Keratinocyte (primary cell): ENCODE data around the gene SAMD5. TPM values are rescaled to one million over a fixed set of nuclear protein-coding genes. Genes with fewer than 3 reads are reported as not detected.

Source experiments
- DNase-seq: peaks from one replicate; pipeline ENCODE4 v3.0.0-alpha.2; 2011; ENCODE audit warnings: low read depth, missing footprints, low spot score
- FAIRE-seq: peaks from 2 replicates; lab custom pipeline; 2011; peaks lifted over from hg19 to GRCh38; lab: Jason Lieb, UNC
- H2AFZ ChIP-seq: 2 replicates; pipeline ENCODE4 v1.6.0; 2012; ENCODE audit warnings: low read length, control low read depth, inconsistent platforms; ENCODE audit not compliant: control insufficient read depth
- H3K27ac ChIP-seq: 2 replicates; pipeline ENCODE4 v1.5.1; 2011; ENCODE audit warnings: low read length; ENCODE audit not compliant: control insufficient read depth, insufficient read depth
- H3K27me3 ChIP-seq: 3 replicates; pipeline ENCODE4 v1.6.0; 2011; ENCODE audit warnings: low read length; ENCODE audit not compliant: control insufficient read depth, insufficient read depth; ENCODE audit errors: extremely low read depth
- H3K36me3 ChIP-seq, 2 experiments: 2 replicates in 1 of 2; 3 replicates in 1 of 2; pipeline ENCODE4 v1.5.1; 2011; ENCODE audit warnings: low read length in 2 of 2, mild to moderate bottlenecking in 1 of 2; ENCODE audit not compliant: control insufficient read depth in 2 of 2, insufficient read depth in 2 of 2; ENCODE audit errors: extremely low read depth in 1 of 2
- H3K4me1 ChIP-seq: 3 replicates; pipeline ENCODE4 v1.5.1; 2011; ENCODE audit warnings: low read length; ENCODE audit not compliant: control insufficient read depth, insufficient read depth; ENCODE audit errors: extremely low read depth
- H3K4me2 ChIP-seq: 3 replicates; pipeline ENCODE4 v1.6.0; 2011; ENCODE audit warnings: low read depth, low read length; ENCODE audit not compliant: control insufficient read depth, insufficient read depth; ENCODE audit errors: extremely low read depth
- H3K4me3 ChIP-seq, 3 experiments: fragments of 200-600 bp in 1 of 3; sonication (generic) in 1 of 3; 2 replicates in 2 of 3; 3 replicates in 1 of 3; pipeline ENCODE4 v1.5.1; 2011 to 2016; ENCODE audit warnings: low read length in 3 of 3, mild to moderate bottlenecking in 3 of 3, control low read depth in 2 of 3, inconsistent platforms in 1 of 3, low read depth in 1 of 3, mixed read lengths in 1 of 3, mixed run types in 1 of 3, moderate library complexity in 1 of 3; ENCODE audit not compliant: control insufficient read depth in 2 of 3, insufficient read depth in 2 of 3; ENCODE audit errors: extremely low read depth in 1 of 3
- H3K79me2 ChIP-seq: 2 replicates; pipeline ENCODE4 v1.6.0; 2012; ENCODE audit warnings: low read length; ENCODE audit not compliant: control insufficient read depth, insufficient read depth
- H3K9ac ChIP-seq: 3 replicates; pipeline ENCODE4 v1.6.0; 2011; ENCODE audit warnings: low read length; ENCODE audit not compliant: control insufficient read depth, insufficient read depth; ENCODE audit errors: extremely low read depth
- H3K9me1 ChIP-seq: 3 replicates; pipeline ENCODE4 v1.6.0; 2011; ENCODE audit warnings: low read length; ENCODE audit not compliant: control insufficient read depth, insufficient read depth; ENCODE audit errors: extremely low read depth
- H3K9me3 ChIP-seq: 2 replicates; pipeline ENCODE4 v1.5.1; 2012; ENCODE audit warnings: low read depth, low read length; ENCODE audit not compliant: control insufficient read depth
- H4K20me1 ChIP-seq: 3 replicates; pipeline ENCODE4 v1.6.0; 2011; ENCODE audit warnings: low read length; ENCODE audit not compliant: control insufficient read depth, insufficient read depth; ENCODE audit errors: extremely low read depth
- EZH2 ChIP-seq: IDR thresholded peaks from one replicate; pipeline ENCODE4 v1.6.1; 2012; ENCODE audit warnings: inconsistent platforms, mild to moderate bottlenecking, low read length, moderate library complexity
- dilution Hi-C: fragments of 300-500 bp; cut with MboI; formaldehyde crosslinking; loops from one replicate; pipeline ENCODE4 v1.7.0; 2020; ENCODE audit warnings: low sequenced_read_pairs; ENCODE audit not compliant: extremely low pct_ligation_motif_present
- polyA plus RNA-seq, 5 experiments: library from polyadenylated mRNA; depleted of rRNA in 3 of 5; stranded (reverse) in 3 of 5; stranded (forward) in 1 of 5; unstranded in 1 of 5; fragments of >200 nt; gene quantifications; 1 replicate in 1 of 5; 2 replicates in 3 of 5; 3 replicates in 1 of 5; pipeline versions ENCODE4 v1.2.1 to v1.2.3, GENCODE V29; 2011 to 2012; ENCODE audit warnings: missing spikeins in 2 of 5, low read depth in 1 of 5, low replicate concordance in 1 of 5
- TF ChIP-seq, protein P1 (sequence below), 3 experiments: IDR thresholded peaks in 1 of 3; conservative IDR thresholded peaks in 1 of 3; optimal IDR thresholded peaks in 1 of 3; 2 replicates in 2 of 3; 3 replicates in 1 of 3; pipeline versions ENCODE3 to v1.5.1; 2011; ENCODE audit warnings: low read length in 3 of 3, mild to moderate bottlenecking in 3 of 3, moderate library complexity in 2 of 3, control low read depth in 1 of 3, inconsistent platforms in 1 of 3; ENCODE audit not compliant: insufficient read depth in 2 of 3; ENCODE audit errors: extremely low read depth in 1 of 3

Gene SAMD5
- polyA plus RNA-seq, 1 donor (not counting 4 experiments of a cell fraction or from before 2014, with no cell fraction given): 1.2 TPM

DNA sequence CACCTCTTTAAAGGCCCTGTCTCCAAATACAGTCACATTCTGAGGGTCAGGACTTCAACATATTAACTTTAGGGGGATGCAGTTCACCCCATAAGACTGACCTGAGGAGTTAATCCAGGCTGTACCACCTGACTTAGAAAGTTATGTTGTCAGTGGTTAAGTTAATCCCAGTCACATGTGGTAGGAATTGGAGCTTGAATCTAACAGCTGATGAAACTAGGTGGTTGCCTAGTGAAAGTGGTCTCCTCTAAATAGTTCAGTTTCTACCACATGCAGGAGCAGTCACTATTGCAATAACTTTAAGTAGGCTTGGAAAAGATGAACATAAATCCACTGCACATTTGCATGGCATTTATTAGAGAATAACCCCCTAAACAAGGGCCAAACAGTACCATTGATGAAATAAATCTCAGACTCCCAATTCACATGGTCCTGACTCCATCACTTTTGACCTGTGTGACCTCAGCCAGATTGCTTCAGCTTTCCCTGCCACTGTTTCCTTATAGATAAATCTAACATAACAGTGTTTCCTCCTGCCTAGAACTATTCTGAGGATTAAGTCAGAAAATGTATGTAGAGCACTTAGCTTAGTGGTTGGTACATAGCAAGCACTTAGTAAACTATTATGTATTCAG, 20.1 kb downstream of the SAMD5 start:
- Histone ChIP-seq H3K36me3 (no peaks in the 10 kb centered on the region), H4K20me1 (no peaks in the 10 kb centered on the region), H3K4me1 (no peaks in the 10 kb centered on the region), H2AFZ (no peak overlapping the region), H3K27ac (no peak overlapping the region), H3K9me3 (no peaks in the 10 kb centered on the region), H3K4me2 (no peak overlapping the region), H3K9me1 (no peaks in the 10 kb centered on the region), H3K4me3 (no peak overlapping the region), H3K79me2 (no peaks in the 10 kb centered on the region), H3K9ac (no peak overlapping the region), H3K27me3 (peaks cover 8% of the 10 kb centered on the region)
- TF ChIP-seq, protein P1, sequence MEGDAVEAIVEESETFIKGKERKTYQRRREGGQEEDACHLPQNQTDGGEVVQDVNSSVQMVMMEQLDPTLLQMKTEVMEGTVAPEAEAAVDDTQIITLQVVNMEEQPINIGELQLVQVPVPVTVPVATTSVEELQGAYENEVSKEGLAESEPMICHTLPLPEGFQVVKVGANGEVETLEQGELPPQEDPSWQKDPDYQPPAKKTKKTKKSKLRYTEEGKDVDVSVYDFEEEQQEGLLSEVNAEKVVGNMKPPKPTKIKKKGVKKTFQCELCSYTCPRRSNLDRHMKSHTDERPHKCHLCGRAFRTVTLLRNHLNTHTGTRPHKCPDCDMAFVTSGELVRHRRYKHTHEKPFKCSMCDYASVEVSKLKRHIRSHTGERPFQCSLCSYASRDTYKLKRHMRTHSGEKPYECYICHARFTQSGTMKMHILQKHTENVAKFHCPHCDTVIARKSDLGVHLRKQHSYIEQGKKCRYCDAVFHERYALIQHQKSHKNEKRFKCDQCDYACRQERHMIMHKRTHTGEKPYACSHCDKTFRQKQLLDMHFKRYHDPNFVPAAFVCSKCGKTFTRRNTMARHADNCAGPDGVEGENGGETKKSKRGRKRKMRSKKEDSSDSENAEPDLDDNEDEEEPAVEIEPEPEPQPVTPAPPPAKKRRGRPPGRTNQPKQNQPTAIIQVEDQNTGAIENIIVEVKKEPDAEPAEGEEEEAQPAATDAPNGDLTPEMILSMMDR (optimal IDR thresholded peaks at IDR 0.05 in 1 of 3, IDR thresholded peaks at IDR 0.05 in 1 of 3, conservative IDR thresholded peaks at IDR 0.05 in 1 of 3; ENCODE audit: extremely low read depth in 1 of 3, insufficient read depth in 2 of 3, low read length in 3 of 3): no peak
- no peak for TF ChIP-seq EZH2
- FAIRE-seq (no peak), DNase-seq (no peak)
- dilution Hi-C loops: no loop called here

DNA sequence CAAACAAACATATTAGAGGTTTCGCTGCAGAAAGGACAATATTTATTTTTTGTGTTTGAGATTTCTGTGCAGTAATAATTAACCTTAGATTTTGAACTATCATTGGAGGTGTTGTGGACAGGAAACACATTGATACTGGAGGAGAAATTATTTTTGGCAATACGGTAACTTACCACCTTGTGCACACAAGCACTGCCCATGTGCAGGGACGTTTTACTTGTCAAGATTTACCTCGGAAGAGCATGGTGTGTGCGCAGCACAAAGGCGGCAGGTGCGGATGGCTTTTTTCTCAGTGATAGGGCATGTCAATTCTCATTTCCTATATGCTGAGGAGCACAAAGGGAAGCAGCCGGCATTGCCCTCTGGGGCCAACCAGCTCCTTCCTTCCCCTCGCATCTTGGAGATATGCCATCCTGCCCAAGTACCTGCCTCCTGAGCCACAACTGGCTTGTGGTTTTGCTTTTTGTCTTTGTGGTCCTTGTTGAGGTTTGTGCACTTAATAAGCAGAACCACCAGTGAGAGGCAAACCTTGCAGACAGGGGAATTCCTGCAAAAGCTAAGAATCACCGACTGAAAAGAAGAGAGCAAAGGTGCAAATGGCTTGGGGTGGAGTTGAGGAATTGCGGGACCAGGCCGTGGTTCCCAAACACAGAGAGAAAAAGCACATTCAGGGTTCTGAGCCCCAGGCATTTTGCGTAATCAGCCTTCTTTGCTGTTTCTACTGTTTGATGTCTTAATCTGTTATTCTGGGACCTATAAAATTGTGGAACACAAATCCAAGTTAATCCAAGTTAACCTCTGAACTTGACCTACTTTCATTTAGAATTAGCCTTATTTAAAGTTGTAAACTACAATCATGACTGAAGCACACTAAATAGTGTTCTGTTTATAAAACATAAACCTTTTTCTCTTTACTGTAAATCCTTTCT, 21.9 kb downstream of the SAMD5 start:
- no peaks in the 10 kb centered on the region for H3K79me2 ChIP-seq
- dilution Hi-C loops: no loop called here
- H3K4me3 ChIP-seq: no peak overlapping the region
- no peaks in the 10 kb centered on the region for H3K9me1 ChIP-seq
- no peak overlapping the region for H3K9ac ChIP-seq
- no peak overlapping the region for H3K27ac ChIP-seq
- no peaks in the 10 kb centered on the region for H3K36me3 ChIP-seq
- no peak overlapping the region for H2AFZ ChIP-seq
- no peak for DNase-seq
- TF ChIP-seq, protein P1 (optimal IDR thresholded peaks at IDR 0.05 in 1 of 3, IDR thresholded peaks at IDR 0.05 in 1 of 3, conservative IDR thresholded peaks at IDR 0.05 in 1 of 3; ENCODE audit: extremely low read depth in 1 of 3, insufficient read depth in 2 of 3, low read length in 3 of 3): no peak
- TF ChIP-seq EZH2: no peak
- H3K9me3 ChIP-seq: no peaks in the 10 kb centered on the region
- no peak overlapping the region for H3K4me2 ChIP-seq
- peaks cover 8% of the 10 kb centered on the region for H3K27me3 ChIP-seq
- no peaks in the 10 kb centered on the region for H3K4me1 ChIP-seq
- peak; percentile 23 for FAIRE-seq
- no peaks in the 10 kb centered on the region for H4K20me1 ChIP-seq
